Measurements from ENCODE around the gene TPRN. TPM values are rescaled to one million over a fixed set of nuclear protein-coding genes. Genes with fewer than 3 reads are reported as not detected.

TPRN gene
- total RNA-seq, 1 donor from 2014 or later, result 8.2 TPM

DNA sequence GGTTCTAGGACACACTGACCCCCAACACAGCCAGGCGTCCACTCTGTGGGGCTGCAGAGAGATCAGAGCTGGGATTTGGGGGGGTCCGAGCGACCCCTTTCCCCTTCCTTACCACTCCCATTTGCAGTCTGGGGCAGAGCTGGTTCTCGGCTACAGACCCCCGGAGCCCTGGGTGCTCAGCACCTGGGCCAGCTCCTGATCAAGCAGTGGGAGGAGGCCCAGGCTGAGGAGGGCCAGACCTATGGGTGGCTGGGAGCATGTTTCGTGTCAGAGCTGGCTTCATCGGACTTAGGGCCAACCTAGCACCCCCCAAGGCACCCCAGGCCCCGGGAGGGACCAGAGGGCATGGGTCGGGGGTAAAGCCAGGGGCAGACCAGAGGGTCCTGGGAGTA lies 54.0 kb downstream of the TPRN start:
- no peak for DNase-seq (ENCODE audit: low spot score)
- no peaks in the 10 kb centered on the region for H3K9me3 Mint-ChIP-seq (ENCODE audit: unreplicated experiment)
- peaks cover 3% of the 10 kb centered on the region for H3K4me1 Mint-ChIP-seq (ENCODE audit: unreplicated experiment)
- peaks cover 4% of the 10 kb centered on the region for H3K36me3 Mint-ChIP-seq (ENCODE audit: low read depth, unreplicated experiment)
- no peak overlapping the region for H3K4me3 Mint-ChIP-seq (ENCODE audit: unreplicated experiment)
- no peak overlapping the region for H3K27ac Mint-ChIP-seq (ENCODE audit: unreplicated experiment)
- peaks cover 21% of the 10 kb centered on the region for H3K27me3 Mint-ChIP-seq (ENCODE audit: unreplicated experiment)
- TF ChIP-seq, protein P1, sequence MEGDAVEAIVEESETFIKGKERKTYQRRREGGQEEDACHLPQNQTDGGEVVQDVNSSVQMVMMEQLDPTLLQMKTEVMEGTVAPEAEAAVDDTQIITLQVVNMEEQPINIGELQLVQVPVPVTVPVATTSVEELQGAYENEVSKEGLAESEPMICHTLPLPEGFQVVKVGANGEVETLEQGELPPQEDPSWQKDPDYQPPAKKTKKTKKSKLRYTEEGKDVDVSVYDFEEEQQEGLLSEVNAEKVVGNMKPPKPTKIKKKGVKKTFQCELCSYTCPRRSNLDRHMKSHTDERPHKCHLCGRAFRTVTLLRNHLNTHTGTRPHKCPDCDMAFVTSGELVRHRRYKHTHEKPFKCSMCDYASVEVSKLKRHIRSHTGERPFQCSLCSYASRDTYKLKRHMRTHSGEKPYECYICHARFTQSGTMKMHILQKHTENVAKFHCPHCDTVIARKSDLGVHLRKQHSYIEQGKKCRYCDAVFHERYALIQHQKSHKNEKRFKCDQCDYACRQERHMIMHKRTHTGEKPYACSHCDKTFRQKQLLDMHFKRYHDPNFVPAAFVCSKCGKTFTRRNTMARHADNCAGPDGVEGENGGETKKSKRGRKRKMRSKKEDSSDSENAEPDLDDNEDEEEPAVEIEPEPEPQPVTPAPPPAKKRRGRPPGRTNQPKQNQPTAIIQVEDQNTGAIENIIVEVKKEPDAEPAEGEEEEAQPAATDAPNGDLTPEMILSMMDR (IDR thresholded peaks at IDR 0.05; ENCODE audit: unreplicated experiment), result no peak

DNA sequence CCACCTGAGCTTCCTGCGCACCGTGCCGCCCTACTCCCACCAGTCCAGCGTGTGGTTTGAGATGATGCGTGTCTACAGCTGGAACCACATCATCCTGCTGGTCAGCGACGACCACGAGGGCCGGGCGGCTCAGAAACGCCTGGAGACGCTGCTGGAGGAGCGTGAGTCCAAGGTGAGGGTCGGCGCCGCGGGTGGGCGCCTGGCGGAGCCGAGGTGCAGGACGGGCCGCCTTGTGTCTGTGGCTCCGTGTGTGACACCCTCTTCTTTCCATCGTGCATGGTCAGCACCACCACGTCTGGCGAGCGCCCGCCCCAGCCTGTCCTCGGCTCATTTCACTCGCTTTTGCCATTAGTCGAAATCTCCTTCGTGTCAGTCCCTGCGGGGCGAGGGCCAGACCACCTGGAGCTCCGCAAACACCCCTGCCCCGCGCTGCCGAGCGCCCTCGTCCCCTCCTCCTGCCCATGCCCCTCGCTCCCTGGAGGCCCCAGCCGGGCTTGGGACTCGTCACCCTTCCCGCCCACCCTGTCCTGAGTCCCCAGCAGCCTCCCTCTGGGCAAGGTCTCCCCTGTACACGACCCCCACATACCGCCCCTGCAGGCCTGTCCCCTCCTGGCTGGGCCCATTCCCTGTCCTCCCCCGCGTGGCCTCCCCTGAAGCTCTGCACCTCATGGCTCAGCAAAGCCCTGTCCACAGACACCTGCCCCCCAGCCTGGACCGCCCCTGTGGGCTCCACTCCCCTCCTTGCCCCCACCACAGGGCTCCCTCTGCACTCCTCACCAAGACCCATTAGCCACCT lies 54.6 kb downstream of the TPRN start:
- Mint-ChIP-seq H3K36me3 (ENCODE audit: low read depth, unreplicated experiment) (peaks cover 4% of the 10 kb centered on the region), H3K9me3 (ENCODE audit: unreplicated experiment) (no peaks in the 10 kb centered on the region), H3K4me3 (ENCODE audit: unreplicated experiment) (no peak overlapping the region), H3K4me1 (ENCODE audit: unreplicated experiment) (peaks cover 3% of the 10 kb centered on the region), H3K27ac (ENCODE audit: unreplicated experiment) (no peak overlapping the region), H3K27me3 (ENCODE audit: unreplicated experiment) (peaks cover 22% of the 10 kb centered on the region)
- DNase-seq (ENCODE audit: low spot score), result no peak
- TF ChIP-seq, protein P1 (IDR thresholded peaks at IDR 0.05; ENCODE audit: unreplicated experiment), result no peak

GRCh38 chr9:137143459-137143858 lies 57.1 kb downstream of the TPRN start:
- H3K27ac Mint-ChIP-seq (ENCODE audit: unreplicated experiment), result no peak overlapping the region
- peaks cover 35% of the 10 kb centered on the region for H3K27me3 Mint-ChIP-seq (ENCODE audit: unreplicated experiment)

DNA sequence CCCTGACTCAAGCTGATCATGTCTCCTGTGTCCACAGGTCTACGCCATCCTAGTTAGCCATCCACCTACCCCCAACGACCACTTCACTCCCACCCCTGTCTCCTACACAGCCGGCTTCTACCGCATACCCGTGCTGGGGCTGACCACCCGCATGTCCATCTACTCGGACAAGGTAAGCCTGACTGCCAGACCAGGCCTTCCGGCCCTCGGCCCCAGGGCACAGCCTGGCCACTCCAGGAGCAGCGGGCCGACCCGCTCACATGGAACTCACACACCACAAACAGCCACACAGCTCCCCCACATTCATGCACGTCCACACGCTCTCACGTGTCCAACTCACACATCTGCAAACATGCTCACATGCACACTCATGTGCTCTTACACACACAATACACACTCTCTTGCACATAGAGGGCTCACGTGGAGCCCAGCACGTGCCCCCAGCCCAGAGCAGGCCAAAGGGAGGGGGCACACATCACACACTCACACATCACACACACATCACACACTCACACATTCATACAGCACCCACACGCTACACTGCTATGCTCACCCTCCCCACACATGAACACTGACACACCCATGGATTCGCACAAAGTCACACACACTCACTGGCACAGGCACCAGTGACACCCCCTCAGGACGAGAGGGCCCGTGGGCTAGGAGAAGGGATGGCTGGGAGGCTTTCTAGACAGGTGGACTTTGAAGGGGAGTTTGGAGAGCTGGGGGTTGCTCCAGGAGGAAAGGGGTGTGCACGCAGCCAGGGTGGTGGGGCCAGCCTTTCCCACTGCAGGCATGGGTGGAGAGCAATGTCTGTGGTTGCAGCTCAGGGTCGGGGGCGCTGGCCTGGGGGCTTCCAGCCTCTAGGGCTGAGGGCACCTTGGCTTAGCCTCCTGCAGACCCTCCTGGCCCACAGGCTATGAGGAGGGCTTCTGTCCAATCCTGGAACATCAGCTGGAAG lies 58.3 kb downstream of the TPRN start:
- Mint-ChIP-seq H3K9me3 (ENCODE audit: unreplicated experiment) (no peaks in the 10 kb centered on the region), H3K27me3 (ENCODE audit: unreplicated experiment) (peaks cover 37% of the 10 kb centered on the region), H3K27ac (ENCODE audit: unreplicated experiment) (no peak overlapping the region), H3K4me1 (ENCODE audit: unreplicated experiment) (peaks cover 3% of the 10 kb centered on the region), H3K4me3 (ENCODE audit: unreplicated experiment) (no peak overlapping the region), H3K36me3 (ENCODE audit: low read depth, unreplicated experiment) (peaks cover 4% of the 10 kb centered on the region)
- TF ChIP-seq, protein P1 (IDR thresholded peaks at IDR 0.05; ENCODE audit: unreplicated experiment), result no peak
- DNase-seq (ENCODE audit: low spot score), result no peak

More at GRCh38 chr9:137143459-137143858, 57.1 kb downstream of the TPRN start:
- DNase-seq (ENCODE audit: low spot score), result no peak
- TF ChIP-seq, protein P1 (IDR thresholded peaks at IDR 0.05; ENCODE audit: unreplicated experiment), result no peak
- no peaks in the 10 kb centered on the region for H3K9me3 Mint-ChIP-seq (ENCODE audit: unreplicated experiment)
- no peak overlapping the region for H3K4me3 Mint-ChIP-seq (ENCODE audit: unreplicated experiment)
- H3K36me3 Mint-ChIP-seq (ENCODE audit: low read depth, unreplicated experiment), result peaks cover 4% of the 10 kb centered on the region
- H3K4me1 Mint-ChIP-seq (ENCODE audit: unreplicated experiment), result peaks cover 3% of the 10 kb centered on the region

Small RNAs within 50 kb of the gene (microRNA-seq; reads per million reads assigned to microRNA genes)
- gene MIR3621 (ENCODE audit: unreplicated experiment), result not detected

Other genes starting within 250 kb of the TPRN start
- gene LCN12, start 248.5 kb downstream of the TPRN start, total RNA-seq (ENCODE audit: unreplicated experiment), result 1.5 TPM
- gene PTGDS, start 223.2 kb downstream of the TPRN start, total RNA-seq (ENCODE audit: unreplicated experiment), result not detected
- gene LCNL1, start 217.7 kb downstream of the TPRN start, total RNA-seq (ENCODE audit: unreplicated experiment), result not detected
- 8.3 TPM for gene PAXX, start 208.3 kb downstream of the TPRN start, total RNA-seq (ENCODE audit: unreplicated experiment)
- gene CLIC3, start 204.2 kb downstream of the TPRN start, total RNA-seq (ENCODE audit: unreplicated experiment), result not detected
- 2.1 TPM for gene ABCA2, start 172.5 kb downstream of the TPRN start, total RNA-seq (ENCODE audit: unreplicated experiment)
- gene FUT7, start 168.7 kb downstream of the TPRN start, total RNA-seq (ENCODE audit: unreplicated experiment), result not detected
- gene NPDC1, start 154.6 kb downstream of the TPRN start, total RNA-seq (ENCODE audit: unreplicated experiment), result 116 TPM
- 55.6 TPM for gene ENTPD2, start 146.7 kb downstream of the TPRN start, total RNA-seq (ENCODE audit: unreplicated experiment)
- gene SAPCD2, start 130.2 kb downstream of the TPRN start, total RNA-seq (ENCODE audit: unreplicated experiment), result 1.0 TPM
- gene UAP1L1, start 123.2 kb downstream of the TPRN start, total RNA-seq (ENCODE audit: unreplicated experiment), result 3.2 TPM
- gene MAN1B1, start 113.8 kb downstream of the TPRN start, total RNA-seq (ENCODE audit: unreplicated experiment), result 70.4 TPM
- 6.1 TPM for gene DPP7, start 86.0 kb downstream of the TPRN start, total RNA-seq (ENCODE audit: unreplicated experiment)
- gene GRIN1, start 61.6 kb downstream of the TPRN start, total RNA-seq (ENCODE audit: unreplicated experiment), result not detected
- gene LRRC26, start 30.7 kb downstream of the TPRN start, total RNA-seq (ENCODE audit: unreplicated experiment), result not detected
- not detected for gene TMEM210, start 28.7 kb downstream of the TPRN start, total RNA-seq (ENCODE audit: unreplicated experiment)
- 76.8 TPM for gene ANAPC2, start 12.2 kb downstream of the TPRN start, total RNA-seq (ENCODE audit: unreplicated experiment)
- gene SSNA1, start 12.1 kb downstream of the TPRN start, total RNA-seq (ENCODE audit: unreplicated experiment), result 53.8 TPM
- 27.4 TPM for gene TMEM203, start 4.9 kb upstream of the TPRN start, total RNA-seq (ENCODE audit: unreplicated experiment)
- gene NDOR1, start 5.0 kb upstream of the TPRN start, total RNA-seq (ENCODE audit: unreplicated experiment), result 22.5 TPM
- 1.1 TPM for gene RNF208, start 21.5 kb upstream of the TPRN start, total RNA-seq (ENCODE audit: unreplicated experiment)
- gene CYSRT1, start 24.4 kb upstream of the TPRN start, total RNA-seq (ENCODE audit: unreplicated experiment), result 1.4 TPM
- not detected for gene RNF224, start 26.8 kb upstream of the TPRN start, total RNA-seq (ENCODE audit: unreplicated experiment)
- gene SLC34A3, start 30.2 kb upstream of the TPRN start, total RNA-seq (ENCODE audit: unreplicated experiment), result not detected
- 134 TPM for gene TUBB4B, start 40.5 kb upstream of the TPRN start, total RNA-seq (ENCODE audit: unreplicated experiment)
- not detected for gene STPG3, start 50.5 kb upstream of the TPRN start, total RNA-seq (ENCODE audit: unreplicated experiment)
- 65.6 TPM for gene NELFB, start 54.6 kb upstream of the TPRN start, total RNA-seq (ENCODE audit: unreplicated experiment)
- 37.7 TPM for gene TOR4A, start 77.0 kb upstream of the TPRN start, total RNA-seq (ENCODE audit: unreplicated experiment)
- 170 TPM for gene NRARP, start 101.5 kb upstream of the TPRN start, total RNA-seq (ENCODE audit: unreplicated experiment)
- gene EXD3, start 222.4 kb upstream of the TPRN start, total RNA-seq (ENCODE audit: unreplicated experiment), result 19.9 TPM
- 0.36 TPM for gene NOXA1, start 222.7 kb upstream of the TPRN start, total RNA-seq (ENCODE audit: unreplicated experiment)
- 0.21 TPM for gene ENTPD8, start 240.6 kb upstream of the TPRN start, total RNA-seq (ENCODE audit: unreplicated experiment)

Measured in endothelial cell (in vitro differentiated cells).